HepG2 (cell line): ENCODE results near the gene CST11. TPM values are rescaled to one million over a fixed set of nuclear protein-coding genes. Genes with fewer than 3 reads are reported as not detected.

Experiments used
- ARNTL ChIP-seq: sonication (generic); formaldehyde crosslinking; IDR thresholded peaks from 2 replicates; pipeline ENCODE4 v1.4.0; 2020; ENCODE audit warnings: mild to moderate bottlenecking, missing genetic modification reagents
- CENPX ChIP-seq: sonication (generic); formaldehyde crosslinking; IDR thresholded peaks from 2 replicates; pipeline ENCODE4 v1.9.0; 2021; ENCODE audit warnings: mild to moderate bottlenecking, missing genetic modification reagents, moderate library complexity
- CREB1 ChIP-seq, 2 experiments: fragments of 450-650 bp in 1 of 2; IDR thresholded peaks; 2 replicates each; pipeline ENCODE4 v1.6.1; 2016 to 2017; ENCODE audit warnings: control low read depth in 1 of 2, mild to moderate bottlenecking in 1 of 2, missing compliant biosample characterization in 1 of 2, missing genetic modification characterization in 1 of 2
- ETV5 ChIP-seq: IDR thresholded peaks from 2 replicates; pipeline ENCODE4 v1.6.1; 2018; ENCODE audit warnings: missing biosample characterization, missing genetic modification reagents, inconsistent platforms, borderline replicate concordance
- HDAC6 ChIP-seq: fragments of 200-600 bp; sonication (generic); IDR thresholded peaks from 2 replicates; pipeline ENCODE4 v1.7.0; 2017; ENCODE audit warnings: mild to moderate bottlenecking, antibody characterized with exemption, low read length, low read depth
- HNF4G ChIP-seq, 2 experiments: sonication (generic) in 1 of 2; formaldehyde crosslinking in 1 of 2; IDR thresholded peaks; 2 replicates each; pipeline versions ENCODE4 v1.4.0 to v1.6.1; 2011 to 2020; ENCODE audit warnings: borderline replicate concordance in 2 of 2, low read depth in 2 of 2, mild to moderate bottlenecking in 2 of 2, low read length in 1 of 2, missing genetic modification reagents in 1 of 2, moderate library complexity in 1 of 2
- KDM5B ChIP-seq: sonication (generic); formaldehyde crosslinking; IDR thresholded peaks from 2 replicates; pipeline ENCODE4 v1.4.0; 2020; ENCODE audit warnings: missing genetic modification reagents, mild to moderate bottlenecking, borderline replicate concordance
- KLF13 ChIP-seq: sonication (generic); formaldehyde crosslinking; IDR thresholded peaks from 2 replicates; pipeline ENCODE4 v1.4.0; 2020; ENCODE audit warnings: mild to moderate bottlenecking, missing genetic modification reagents
- MAFK ChIP-seq, 2 experiments: IDR thresholded peaks in 1 of 2; conservative IDR thresholded peaks in 1 of 2; 2 replicates each; pipeline ENCODE4 v1.6.1; 2011; ENCODE audit warnings: improper control_type of control experiment in 2 of 2, low read length in 2 of 2
- MTF1 ChIP-seq: sonication (generic); formaldehyde crosslinking; IDR thresholded peaks from 2 replicates; pipeline ENCODE4 v1.5.0; 2020; ENCODE audit warnings: missing genetic modification reagents
- NCOA2 ChIP-seq: sonication (generic); formaldehyde crosslinking; IDR thresholded peaks from 2 replicates; pipeline ENCODE4 v1.8.0; 2022; ENCODE audit warnings: inconsistent platforms
- ZNF230 ChIP-seq: sonication (generic); formaldehyde crosslinking; IDR thresholded peaks from 2 replicates; pipeline ENCODE4 v1.4.0; 2020; ENCODE audit warnings: mild to moderate bottlenecking, missing genetic modification reagents
- ZNF615 ChIP-seq: sonication (generic); formaldehyde crosslinking; IDR thresholded peaks from 2 replicates; pipeline ENCODE4 v1.5.0; 2020; ENCODE audit warnings: mild to moderate bottlenecking, missing genetic modification reagents, borderline replicate concordance
- ZNF629 ChIP-seq: sonication (generic); formaldehyde crosslinking; conservative IDR thresholded peaks from 2 replicates; pipeline ENCODE4 v1.5.0; 2020; ENCODE audit warnings: missing genetic modification reagents
- polyA plus RNA-seq, 8 experiments: library from polyadenylated mRNA; depleted of rRNA in 3 of 8; stranded (reverse) in 7 of 8; unstranded in 1 of 8; fragments of >200 nt; fragmentation: Illumina TruSeq in 4 of 8; extraction: Trizol in 4 of 8; gene quantifications; 2 replicates each; pipeline versions ENCODE4 v1.2.1 to v1.2.3, GENCODE V29; 2011 to 2016; ENCODE audit warnings: low read depth in 4 of 8, missing spikeins in 1 of 8, mixed read lengths in 1 of 8; ENCODE audit not compliant: insufficient read depth in 1 of 8
- total RNA-seq, 5 experiments: library from RNA; depleted of rRNA; stranded (reverse); fragments of >200 nt; fragmentation: Illumina TruSeq; extraction: Trizol; gene quantifications; 2 replicates each; pipeline ENCODE4 v1.2.3, GENCODE V29; 2016; ENCODE audit warnings: low read depth in 1 of 5
- TF ChIP-seq, protein P1 (sequence below): IDR thresholded peaks from 2 replicates; pipeline ENCODE4 v1.6.1; 2012; ENCODE audit warnings: inconsistent platforms
- TF ChIP-seq, protein P2 (sequence below): sonication (generic); formaldehyde crosslinking; conservative IDR thresholded peaks from 2 replicates; pipeline ENCODE4 v1.4.0; 2020; ENCODE audit warnings: missing genetic modification reagents
- TF ChIP-seq, protein P3 (sequence below): sonication (generic); formaldehyde crosslinking; IDR thresholded peaks from one replicate; pipeline ENCODE4 v1.5.1; 2020; ENCODE audit warnings: mild to moderate bottlenecking, missing genetic modification reagents; ENCODE audit errors: not compliant biosample characterization
- TF ChIP-seq, protein P4 (sequence below): IDR thresholded peaks from 2 replicates; pipeline ENCODE4 v1.6.1; 2016; ENCODE audit warnings: mild to moderate bottlenecking, missing biosample characterization, missing genetic modification reagents

Gene CST11
- total and polyA plus RNA-seq, 2 of the 13 experiments (the other 11 are each of a cell fraction or from before 2014, with no cell fraction given), result not detected

DNA sequence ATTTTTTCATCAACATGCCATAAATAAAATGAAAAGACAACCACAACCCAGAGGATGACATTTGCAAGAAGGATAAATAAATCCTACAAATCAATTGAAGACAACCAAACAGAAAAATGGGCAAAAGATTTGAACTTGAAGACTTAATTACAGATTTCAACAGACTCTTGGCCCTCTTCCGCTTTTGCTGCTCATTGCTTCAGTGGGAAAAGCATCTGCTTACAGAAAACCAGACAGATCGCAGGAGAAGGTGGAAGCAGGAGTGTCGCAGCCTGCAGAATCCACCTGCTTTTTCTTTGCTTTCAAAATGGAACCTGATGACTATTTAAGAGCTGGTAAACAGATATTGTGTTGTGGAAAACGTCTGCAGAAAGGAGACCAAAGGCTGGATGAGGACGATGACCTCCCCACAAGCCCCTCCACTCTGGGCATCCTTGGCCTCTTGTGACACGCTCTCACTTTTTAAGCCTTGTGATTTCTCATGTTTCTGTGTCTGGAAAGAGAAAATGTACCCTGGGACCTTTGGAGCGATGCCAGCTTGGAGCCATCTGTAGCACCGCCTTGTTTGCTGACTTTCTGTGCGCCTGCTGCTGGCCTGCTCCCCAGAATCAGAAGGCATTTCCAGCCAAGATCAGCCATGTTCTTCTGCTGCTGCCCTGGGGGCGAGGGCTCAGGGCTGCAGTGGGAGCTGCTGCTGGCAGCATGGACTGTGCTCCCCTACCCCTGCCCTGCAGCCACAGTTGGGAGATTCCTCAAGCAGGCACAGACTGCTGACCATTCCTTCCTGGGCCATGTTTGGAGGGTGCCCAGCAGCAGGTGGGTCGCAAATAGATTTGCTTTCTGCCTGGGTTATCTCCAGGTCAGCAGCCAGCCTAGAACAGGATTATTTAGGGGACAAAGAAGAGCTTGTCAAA, 16.8 kb downstream of the CST11 start (continued):
- TF ChIP-seq ZNF230 (CRISPR knock-in tag) (0 out of 2 replicates have a peak, but pooled peaks have one; percentile 26), CREB1 (IDR thresholded peaks at IDR 0.05) (no peak), CREB1 (CRISPR knock-in tag; IDR thresholded peaks at IDR 0.05) (no peak), HNF4G (IDR thresholded peaks at IDR 0.05; ENCODE audit: borderline replicate concordance, low read depth, low read length) (no peak), HNF4G (CRISPR knock-in tag; IDR thresholded peaks at IDR 0.05; ENCODE audit: borderline replicate concordance, low read depth) (no peak), MTF1 (no peak), ETV5 (CRISPR knock-in tag) (no peak), MAFK (conservative IDR thresholded peaks at IDR 0.05 in 1 of 2, IDR thresholded peaks at IDR 0.05 in 1 of 2; ENCODE audit: low read length in 2 of 2) (no peak), HDAC6 (no peak), ZNF615 (no peak), CENPX (no peak), KLF13 (no peak), ARNTL (CRISPR knock-in tag) (no peak), KDM5B (CRISPR knock-in tag) (peak; percentile 59; the same call in 1 of the 2 replicates), ZNF629 (0 out of 2 replicates have a peak, but pooled peaks have one; percentile 38), NCOA2 (CRISPR knock-in tag) (0 out of 2 replicates have a peak, but pooled peaks have one; percentile 13)
- TF ChIP-seq, protein P1, sequence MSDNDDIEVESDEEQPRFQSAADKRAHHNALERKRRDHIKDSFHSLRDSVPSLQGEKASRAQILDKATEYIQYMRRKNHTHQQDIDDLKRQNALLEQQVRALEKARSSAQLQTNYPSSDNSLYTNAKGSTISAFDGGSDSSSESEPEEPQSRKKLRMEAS, result no peak; the same call in 1 of the 2 replicates
- TF ChIP-seq, protein P2, sequence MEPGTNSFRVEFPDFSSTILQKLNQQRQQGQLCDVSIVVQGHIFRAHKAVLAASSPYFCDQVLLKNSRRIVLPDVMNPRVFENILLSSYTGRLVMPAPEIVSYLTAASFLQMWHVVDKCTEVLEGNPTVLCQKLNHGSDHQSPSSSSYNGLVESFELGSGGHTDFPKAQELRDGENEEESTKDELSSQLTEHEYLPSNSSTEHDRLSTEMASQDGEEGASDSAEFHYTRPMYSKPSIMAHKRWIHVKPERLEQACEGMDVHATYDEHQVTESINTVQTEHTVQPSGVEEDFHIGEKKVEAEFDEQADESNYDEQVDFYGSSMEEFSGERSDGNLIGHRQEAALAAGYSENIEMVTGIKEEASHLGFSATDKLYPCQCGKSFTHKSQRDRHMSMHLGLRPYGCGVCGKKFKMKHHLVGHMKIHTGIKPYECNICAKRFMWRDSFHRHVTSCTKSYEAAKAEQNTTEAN (CRISPR knock-in tag), result peak; percentile 57
- TF ChIP-seq, protein P3, sequence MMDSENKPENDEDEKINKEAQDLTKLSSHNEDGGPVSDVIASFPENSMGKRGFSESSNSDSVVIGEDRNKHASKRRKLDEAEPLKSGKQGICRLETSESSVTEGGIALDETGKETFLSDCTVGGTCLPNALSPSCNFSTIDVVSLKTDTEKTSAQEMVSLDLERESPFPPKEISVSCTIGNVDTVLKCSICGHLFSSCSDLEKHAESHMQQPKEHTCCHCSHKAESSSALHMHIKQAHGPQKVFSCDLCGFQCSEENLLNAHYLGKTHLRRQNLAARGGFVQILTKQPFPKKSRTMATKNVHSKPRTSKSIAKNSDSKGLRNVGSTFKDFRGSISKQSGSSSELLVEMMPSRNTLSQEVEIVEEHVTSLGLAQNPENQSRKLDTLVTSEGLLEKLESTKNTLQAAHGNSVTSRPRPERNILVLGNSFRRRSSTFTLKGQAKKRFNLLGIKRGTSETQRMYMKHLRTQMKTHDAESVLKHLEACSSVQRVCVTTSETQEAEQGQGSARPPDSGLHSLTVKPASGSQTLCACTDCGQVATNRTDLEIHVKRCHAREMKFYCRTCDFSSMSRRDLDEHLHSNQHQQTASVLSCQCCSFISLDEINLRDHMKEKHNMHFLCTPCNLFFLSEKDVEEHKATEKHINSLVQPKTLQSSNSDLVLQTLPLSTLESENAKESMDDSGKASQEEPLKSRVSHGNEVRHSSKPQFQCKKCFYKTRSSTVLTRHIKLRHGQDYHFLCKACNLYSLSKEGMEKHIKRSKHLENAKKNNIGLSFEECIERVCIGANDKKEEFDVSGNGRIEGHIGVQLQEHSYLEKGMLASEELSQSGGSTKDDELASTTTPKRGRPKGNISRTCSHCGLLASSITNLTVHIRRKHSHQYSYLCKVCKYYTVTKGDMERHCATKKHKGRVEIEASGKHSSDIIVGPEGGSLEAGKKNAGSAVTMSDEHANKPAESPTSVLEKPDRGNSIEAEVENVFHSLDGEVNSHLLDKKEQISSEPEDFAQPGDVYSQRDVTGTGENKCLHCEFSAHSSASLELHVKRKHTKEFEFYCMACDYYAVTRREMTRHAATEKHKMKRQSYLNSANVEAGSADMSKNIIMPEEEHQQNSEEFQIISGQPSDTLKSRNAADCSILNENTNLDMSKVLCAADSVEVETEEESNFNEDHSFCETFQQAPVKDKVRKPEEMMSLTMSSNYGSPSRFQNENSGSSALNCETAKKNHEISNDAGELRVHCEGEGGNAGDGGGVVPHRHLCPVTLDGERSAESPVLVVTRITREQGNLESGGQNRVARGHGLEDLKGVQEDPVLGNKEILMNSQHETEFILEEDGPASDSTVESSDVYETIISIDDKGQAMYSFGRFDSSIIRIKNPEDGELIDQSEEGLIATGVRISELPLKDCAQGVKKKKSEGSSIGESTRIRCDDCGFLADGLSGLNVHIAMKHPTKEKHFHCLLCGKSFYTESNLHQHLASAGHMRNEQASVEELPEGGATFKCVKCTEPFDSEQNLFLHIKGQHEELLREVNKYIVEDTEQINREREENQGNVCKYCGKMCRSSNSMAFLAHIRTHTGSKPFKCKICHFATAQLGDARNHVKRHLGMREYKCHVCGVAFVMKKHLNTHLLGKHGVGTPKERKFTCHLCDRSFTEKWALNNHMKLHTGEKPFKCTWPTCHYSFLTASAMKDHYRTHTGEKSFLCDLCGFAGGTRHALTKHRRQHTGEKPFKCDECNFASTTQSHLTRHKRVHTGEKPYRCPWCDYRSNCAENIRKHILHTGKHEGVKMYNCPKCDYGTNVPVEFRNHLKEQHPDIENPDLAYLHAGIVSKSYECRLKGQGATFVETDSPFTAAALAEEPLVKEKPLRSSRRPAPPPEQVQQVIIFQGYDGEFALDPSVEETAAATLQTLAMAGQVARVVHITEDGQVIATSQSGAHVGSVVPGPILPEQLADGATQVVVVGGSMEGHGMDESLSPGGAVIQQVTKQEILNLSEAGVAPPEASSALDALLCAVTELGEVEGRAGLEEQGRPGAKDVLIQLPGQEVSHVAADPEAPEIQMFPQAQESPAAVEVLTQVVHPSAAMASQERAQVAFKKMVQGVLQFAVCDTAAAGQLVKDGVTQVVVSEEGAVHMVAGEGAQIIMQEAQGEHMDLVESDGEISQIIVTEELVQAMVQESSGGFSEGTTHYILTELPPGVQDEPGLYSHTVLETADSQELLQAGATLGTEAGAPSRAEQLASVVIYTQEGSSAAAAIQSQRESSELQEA, result peak; percentile 46
- TF ChIP-seq, protein P4, sequence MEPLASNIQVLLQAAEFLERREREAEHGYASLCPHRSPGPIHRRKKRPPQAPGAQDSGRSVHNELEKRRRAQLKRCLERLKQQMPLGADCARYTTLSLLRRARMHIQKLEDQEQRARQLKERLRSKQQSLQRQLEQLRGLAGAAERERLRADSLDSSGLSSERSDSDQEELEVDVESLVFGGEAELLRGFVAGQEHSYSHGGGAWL (CRISPR knock-in tag), result 0 out of 2 replicates have a peak, but pooled peaks have one; percentile 40
